ENCODE measurements around the gene TRIM42. TPM values are rescaled to one million over a fixed set of nuclear protein-coding genes. Genes with fewer than 3 reads are reported as not detected.

Gene TRIM42
- total RNA-seq, 4 donors from 2014 or later = not detected

- no peak overlapping the region for H3K4me3 ChIP-seq
- no peaks in the 10 kb centered on the region for H3K4me1 ChIP-seq
- H3K27ac ChIP-seq = no peak overlapping the region
- H3K36me3 ChIP-seq = no peaks in the 10 kb centered on the region
- DNase-seq = no peak
- H3K9me3 ChIP-seq = no peaks in the 10 kb centered on the region
- TF ChIP-seq POLR2A (IDR thresholded peaks at IDR 0.05) (no peak), CTCF (IDR thresholded peaks at IDR 0.05) (no peak)
- H3K27me3 ChIP-seq = no peaks in the 10 kb centered on the region
Measured at GRCh38 chr3:140708815-140709214, 31.0 kb downstream of the TRIM42 start.

- Histone ChIP-seq H3K9me3 (no peaks in the 10 kb centered on the region), H3K27me3 (no peaks in the 10 kb centered on the region), H3K27ac (no peak overlapping the region), H3K4me3 (no peak overlapping the region), H3K36me3 (no peaks in the 10 kb centered on the region), H3K4me1 (no peaks in the 10 kb centered on the region)
- TF ChIP-seq CTCF (IDR thresholded peaks at IDR 0.05) = no peak
- no peak for TF ChIP-seq POLR2A (IDR thresholded peaks at IDR 0.05)
- no peak for DNase-seq
Measured at GRCh38 chr3:140709751-140710150, 31.9 kb downstream of the TRIM42 start.

- Histone ChIP-seq H3K4me1 (no peaks in the 10 kb centered on the region), H3K4me3 (no peak overlapping the region), H3K36me3 (no peaks in the 10 kb centered on the region), H3K27me3 (no peaks in the 10 kb centered on the region), H3K9me3 (no peaks in the 10 kb centered on the region), H3K27ac (no peak overlapping the region)
- DNase-seq = no peak
- TF ChIP-seq CTCF (IDR thresholded peaks at IDR 0.05) = no peak
- TF ChIP-seq POLR2A (IDR thresholded peaks at IDR 0.05) = no peak
Measured at GRCh38 chr3:140710711-140711389, 33.0 kb downstream of the TRIM42 start.

GRCh38 chr3:140711390-140712035, 33.6 kb downstream of the TRIM42 start:
- Histone ChIP-seq H3K9me3 (no peaks in the 10 kb centered on the region), H3K27ac (no peak overlapping the region), H3K27me3 (no peaks in the 10 kb centered on the region), H3K4me1 (no peaks in the 10 kb centered on the region), H3K36me3 (no peaks in the 10 kb centered on the region), H3K4me3 (no peak overlapping the region)
- no peak for DNase-seq
- TF ChIP-seq CTCF (IDR thresholded peaks at IDR 0.05) (no peak), POLR2A (IDR thresholded peaks at IDR 0.05) (no peak)

- H3K36me3 ChIP-seq = no peaks in the 10 kb centered on the region
Measured at GRCh38 chr3:140712301-140712700, 34.4 kb downstream of the TRIM42 start.

More at GRCh38 chr3:140712301-140712700, 34.4 kb downstream of the TRIM42 start:
- H3K4me3 ChIP-seq = no peak overlapping the region
- no peak overlapping the region for H3K27ac ChIP-seq
- no peak for TF ChIP-seq POLR2A (IDR thresholded peaks at IDR 0.05)
- no peak for TF ChIP-seq CTCF (IDR thresholded peaks at IDR 0.05)
- no peaks in the 10 kb centered on the region for H3K27me3 ChIP-seq
- no peaks in the 10 kb centered on the region for H3K9me3 ChIP-seq
- no peak for DNase-seq
- no peaks in the 10 kb centered on the region for H3K4me1 ChIP-seq

Data from Peyer's patch (tissue), 4 donors.